ENCODE results near the gene HSF2.

The HSF2 gene

DNA sequence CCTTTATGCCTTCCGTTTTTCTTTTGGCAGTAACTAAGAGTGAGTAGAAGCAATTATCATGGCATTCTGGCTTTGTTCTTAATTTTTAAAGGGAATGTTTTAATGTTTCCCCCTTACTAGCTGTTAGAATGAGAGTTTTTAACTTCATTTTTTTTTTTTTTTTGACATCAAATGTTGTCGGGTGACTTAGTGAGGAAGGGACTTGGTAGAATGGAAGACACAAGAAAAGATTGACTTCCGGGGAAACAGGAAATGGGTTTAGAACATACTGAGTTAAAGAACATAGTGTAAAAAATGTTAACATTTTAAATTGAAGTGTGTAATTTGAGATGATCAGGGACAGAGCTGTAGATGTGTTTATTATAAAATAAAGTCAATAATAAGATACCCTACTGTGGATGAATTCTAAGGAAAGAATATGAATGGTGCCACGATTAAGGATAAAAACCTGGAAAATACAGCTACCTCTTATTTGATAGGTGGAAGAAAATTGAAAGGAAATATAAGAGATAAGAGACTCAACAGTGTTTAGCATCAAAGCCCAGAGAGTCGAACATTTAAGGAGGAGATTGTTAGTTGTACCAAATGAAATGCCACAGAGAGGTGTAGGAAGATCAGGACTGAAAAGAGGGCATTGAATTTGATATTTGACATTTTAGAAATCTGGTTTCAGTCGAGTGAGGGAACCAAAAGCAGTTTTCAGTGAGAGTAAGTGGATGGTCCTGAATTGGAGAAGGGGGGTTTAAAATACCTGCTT is 9.4 kb downstream of the HSF2 start:
- no peak overlapping the region for H3K27ac ChIP-seq (ENCODE audit: insufficient read depth in 1 of 2, low read depth in 1 of 2, low read length in 2 of 2, poor library complexity in 1 of 2, severe bottlenecking in 2 of 2)
- DNase-seq = no peak
- peaks cover 0 to 3% (median 0%) of the 10 kb centered on the region in 5 experiments for H3K9me3 ChIP-seq (ENCODE audit: control extremely low read depth in 1 of 5, control insufficient read depth in 4 of 5, insufficient read depth in 2 of 5, low read depth in 1 of 5, low read length in 4 of 5)
- no peak overlapping the region for H3K4me3 ChIP-seq (ENCODE audit: control insufficient read depth in 1 of 7, extremely low read depth in 1 of 7, insufficient read depth in 4 of 7, low read depth in 2 of 7, low read length in 6 of 7)
- no peaks in the 10 kb centered on the region for H3K27me3 ChIP-seq (replicated peaks in 2 of 5; ENCODE audit: control insufficient read depth in 4 of 5, insufficient read depth in 5 of 5, low read length in 4 of 5)
- 85% methylated on average over 5 of the region's 6 CpGs for WGBS (ENCODE audit: insufficient coverage)
- ChIA-PET CTCF (interaction anchor here (1.1 kb wide), 1 partner anchor 8 kb away, joined by 4 read pairs; no protein-coding TSS in a partner anchor), POLR2A (no interaction called here)
- H3K4me1 ChIP-seq (ENCODE audit: control extremely low read depth in 1 of 4, control insufficient read depth in 4 of 4, insufficient read depth in 4 of 4, low read length in 3 of 4) = peaks cover 0 to 2% (median 0%) of the 10 kb centered on the region in 4 experiments
- H3K36me3 ChIP-seq (ENCODE audit: control insufficient read depth in 4 of 4, insufficient read depth in 4 of 4, low read length in 3 of 4) = peaks cover 2 to 11% (median 7%) of the 10 kb centered on the region in 4 experiments

DNA sequence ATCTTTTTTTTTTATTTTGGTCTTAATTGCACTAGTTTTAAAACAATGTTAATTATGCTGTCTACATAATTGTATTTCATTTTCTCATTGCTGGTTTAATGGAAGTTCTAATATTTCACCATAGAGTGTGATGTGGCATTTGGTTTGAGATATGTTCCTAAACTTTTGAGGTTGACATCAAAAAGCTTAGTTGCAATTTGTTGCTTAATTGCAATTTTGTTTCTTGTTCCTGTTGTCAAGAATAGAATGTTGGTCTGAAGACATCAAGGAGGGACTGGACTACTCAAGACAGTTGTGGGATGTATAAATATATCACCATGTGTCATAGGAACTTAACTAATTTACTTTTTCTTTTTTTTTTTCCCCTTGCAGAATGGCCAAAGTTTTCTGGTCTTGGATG is 12.5 kb downstream of the HSF2 start:
- H3K36me3 ChIP-seq (ENCODE audit: control insufficient read depth in 4 of 4, insufficient read depth in 4 of 4, low read length in 3 of 4) = peaks cover 0 to 23% (median 13%) of the 10 kb centered on the region in 4 experiments
- ChIA-PET POLR2A (interaction anchor here (1.0 kb wide), 1 partner anchor 14 kb away, joined by 4 read pairs; no protein-coding TSS in a partner anchor), CTCF (interaction anchor here (0.7 kb wide), 1 partner anchor 77 kb away, joined by 3 read pairs; no protein-coding TSS in a partner anchor)
- H3K27me3 ChIP-seq (replicated peaks in 2 of 5; ENCODE audit: control insufficient read depth in 4 of 5, insufficient read depth in 5 of 5, low read length in 4 of 5) = no peaks in the 10 kb centered on the region
- no peak overlapping the region for H3K4me3 ChIP-seq (ENCODE audit: control insufficient read depth in 1 of 7, extremely low read depth in 1 of 7, insufficient read depth in 4 of 7, low read depth in 2 of 7, low read length in 6 of 7)
- H3K27ac ChIP-seq (ENCODE audit: insufficient read depth in 1 of 2, low read depth in 1 of 2, low read length in 2 of 2, poor library complexity in 1 of 2, severe bottlenecking in 2 of 2) = no peak overlapping the region
- no peaks in the 10 kb centered on the region for H3K4me1 ChIP-seq (ENCODE audit: control extremely low read depth in 1 of 4, control insufficient read depth in 4 of 4, insufficient read depth in 4 of 4, low read length in 3 of 4)
- no peak for DNase-seq
- peaks cover 0 to 2% (median 0%) of the 10 kb centered on the region in 5 experiments for H3K9me3 ChIP-seq (ENCODE audit: control extremely low read depth in 1 of 5, control insufficient read depth in 4 of 5, insufficient read depth in 2 of 5, low read depth in 1 of 5, low read length in 4 of 5)

DNA sequence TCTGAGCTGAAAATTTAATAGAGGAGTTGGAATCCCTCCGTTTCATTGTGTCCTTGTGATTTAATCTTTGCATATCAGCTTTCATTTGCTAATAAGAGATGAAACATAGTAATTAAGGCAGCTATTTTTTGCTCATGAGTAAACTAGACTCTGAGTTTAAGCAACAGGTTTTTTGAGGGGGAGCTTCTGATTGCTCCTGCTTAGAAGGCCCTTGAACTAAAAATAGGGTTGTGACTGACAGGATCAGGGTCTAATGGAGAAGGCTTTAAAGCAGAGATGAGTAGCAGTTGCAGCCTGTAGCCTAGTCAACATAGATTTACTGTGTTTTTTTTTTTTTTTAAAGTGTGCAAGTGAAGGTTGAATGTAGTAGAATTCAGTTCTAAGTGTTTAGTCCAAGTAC is 17.4 kb downstream of the HSF2 start:
- H3K4me1 ChIP-seq (ENCODE audit: control extremely low read depth in 1 of 4, control insufficient read depth in 4 of 4, insufficient read depth in 4 of 4, low read length in 3 of 4) = no peaks in the 10 kb centered on the region
- no peaks in the 10 kb centered on the region for H3K27me3 ChIP-seq (replicated peaks in 2 of 5; ENCODE audit: control insufficient read depth in 4 of 5, insufficient read depth in 5 of 5, low read length in 4 of 5)
- WGBS (ENCODE audit: insufficient coverage) = no CpG with 5 or more reads among the region's 1 CpG
- peaks cover 0 to 58% (median 18%) of the 10 kb centered on the region in 4 experiments for H3K36me3 ChIP-seq (ENCODE audit: control insufficient read depth in 4 of 4, insufficient read depth in 4 of 4, low read length in 3 of 4)
- DNase-seq = no peak
- ChIA-PET CTCF (interaction anchor here (1.1 to 1.5 kb wide), 3 partner anchors 8 to 32 kb away, joined by 3 to 5 read pairs (median 4); no protein-coding TSS in a partner anchor), POLR2A (no interaction called here)
- H3K4me3 ChIP-seq (ENCODE audit: control insufficient read depth in 1 of 7, extremely low read depth in 1 of 7, insufficient read depth in 4 of 7, low read depth in 2 of 7, low read length in 6 of 7) = no peak overlapping the region
- H3K9me3 ChIP-seq (ENCODE audit: control extremely low read depth in 1 of 5, control insufficient read depth in 4 of 5, insufficient read depth in 2 of 5, low read depth in 1 of 5, low read length in 4 of 5) = no peaks in the 10 kb centered on the region
- no peak overlapping the region for H3K27ac ChIP-seq (ENCODE audit: insufficient read depth in 1 of 2, low read depth in 1 of 2, low read length in 2 of 2, poor library complexity in 1 of 2, severe bottlenecking in 2 of 2)

DNA sequence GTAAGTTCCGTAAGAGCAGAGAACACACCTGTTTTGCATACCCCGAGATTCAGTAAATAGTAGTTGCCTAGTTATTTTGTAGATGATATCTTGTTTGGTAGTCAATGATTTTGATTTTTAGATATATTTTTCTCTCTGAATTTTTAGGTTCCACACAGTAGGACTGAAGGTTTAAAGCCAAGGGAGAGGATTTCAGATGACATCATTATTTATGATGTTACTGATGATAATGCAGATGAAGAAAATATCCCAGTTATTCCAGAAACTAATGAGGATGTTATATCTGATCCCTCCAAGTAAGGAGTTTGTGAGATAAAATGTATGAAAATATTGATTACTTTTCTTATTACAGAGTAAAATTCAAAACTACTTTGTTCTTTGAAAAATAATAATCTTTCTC is 22.6 kb downstream of the HSF2 start:
- Histone ChIP-seq H3K4me1 (ENCODE audit: control extremely low read depth in 1 of 4, control insufficient read depth in 4 of 4, insufficient read depth in 4 of 4, low read length in 3 of 4) (no peaks in the 10 kb centered on the region), H3K27ac (ENCODE audit: insufficient read depth in 1 of 2, low read depth in 1 of 2, low read length in 2 of 2, poor library complexity in 1 of 2, severe bottlenecking in 2 of 2) (no peak overlapping the region), H3K27me3 (replicated peaks in 2 of 5; ENCODE audit: control insufficient read depth in 4 of 5, insufficient read depth in 5 of 5, low read length in 4 of 5) (no peaks in the 10 kb centered on the region), H3K4me3 (ENCODE audit: control insufficient read depth in 1 of 7, extremely low read depth in 1 of 7, insufficient read depth in 4 of 7, low read depth in 2 of 7, low read length in 6 of 7) (no peak overlapping the region), H3K9me3 (ENCODE audit: control extremely low read depth in 1 of 5, control insufficient read depth in 4 of 5, insufficient read depth in 2 of 5, low read depth in 1 of 5, low read length in 4 of 5) (no peaks in the 10 kb centered on the region), H3K36me3 (ENCODE audit: control insufficient read depth in 4 of 4, insufficient read depth in 4 of 4, low read length in 3 of 4) (peaks cover 4 to 72% (median 20%) of the 10 kb centered on the region in 4 experiments)
- ChIA-PET CTCF (interaction anchor here (0.9 to 1.5 kb wide), 2 partner anchors 14 to 18 kb away, joined by 3 read pairs; no protein-coding TSS in a partner anchor), POLR2A (no interaction called here)
- no peak for DNase-seq
- 100% methylated on average over 1 of the region's 2 CpGs for WGBS (ENCODE audit: insufficient coverage)

DNA sequence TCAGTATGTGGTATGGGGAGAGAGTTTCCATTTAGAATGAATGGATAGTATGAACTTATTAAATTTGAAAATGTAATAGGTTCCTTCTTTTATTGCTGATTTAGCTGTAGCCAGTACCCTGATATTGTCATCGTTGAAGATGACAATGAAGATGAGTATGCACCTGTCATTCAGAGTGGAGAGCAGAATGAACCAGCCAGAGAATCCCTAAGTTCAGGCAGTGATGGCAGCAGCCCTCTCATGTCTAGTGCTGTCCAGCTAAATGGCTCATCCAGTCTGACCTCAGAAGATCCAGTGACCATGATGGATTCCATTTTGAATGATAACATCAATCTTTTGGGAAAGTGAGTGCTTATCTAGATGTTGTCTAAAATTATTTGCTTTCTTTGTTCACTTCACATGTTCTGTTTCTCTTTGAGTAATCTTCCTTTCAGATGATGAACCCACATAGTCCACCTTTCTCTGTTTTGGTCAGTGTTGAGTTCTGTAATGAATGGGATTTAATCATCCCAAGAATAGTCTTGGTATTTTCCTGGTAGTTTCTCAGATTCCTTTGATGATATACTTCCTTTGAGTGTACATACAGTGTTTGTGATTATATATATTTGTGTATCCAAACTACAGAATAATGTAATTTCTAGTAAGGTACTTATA is 23.3 kb downstream of the HSF2 start:
- POLR2A ChIA-PET = no interaction called here

DNA sequence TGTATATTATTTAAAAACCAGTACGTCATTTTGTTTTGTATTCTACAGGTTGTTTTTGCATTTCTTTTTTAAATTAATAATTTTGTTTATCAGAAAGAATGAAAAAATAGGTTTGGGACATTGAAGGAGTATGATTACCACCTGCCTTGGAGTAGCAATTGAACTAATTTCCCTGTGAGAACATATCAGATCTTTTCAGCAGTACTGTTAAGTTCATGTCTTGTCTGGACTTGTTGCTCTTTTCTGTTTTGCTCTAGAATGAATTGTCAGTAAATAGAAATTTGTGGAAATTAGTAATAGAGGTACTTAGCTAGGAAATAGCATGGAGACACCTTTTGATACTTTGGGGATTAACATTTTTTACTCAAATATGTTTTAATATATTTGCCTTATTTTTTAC is 24.3 kb downstream of the HSF2 start:
- H3K27me3 ChIP-seq (replicated peaks in 2 of 5; ENCODE audit: control insufficient read depth in 4 of 5, insufficient read depth in 5 of 5, low read length in 4 of 5) = no peaks in the 10 kb centered on the region
- H3K27ac ChIP-seq (ENCODE audit: insufficient read depth in 1 of 2, low read depth in 1 of 2, low read length in 2 of 2, poor library complexity in 1 of 2, severe bottlenecking in 2 of 2) = no peak overlapping the region
- no CpG with 5 or more reads among the region's 1 CpG for WGBS (ENCODE audit: insufficient coverage)
- ChIA-PET CTCF (no interaction called here), POLR2A (no interaction called here)
- no peaks in the 10 kb centered on the region for H3K9me3 ChIP-seq (ENCODE audit: control extremely low read depth in 1 of 5, control insufficient read depth in 4 of 5, insufficient read depth in 2 of 5, low read depth in 1 of 5, low read length in 4 of 5)
- H3K4me1 ChIP-seq (ENCODE audit: control extremely low read depth in 1 of 4, control insufficient read depth in 4 of 4, insufficient read depth in 4 of 4, low read length in 3 of 4) = no peaks in the 10 kb centered on the region
- H3K4me3 ChIP-seq (ENCODE audit: control insufficient read depth in 1 of 7, extremely low read depth in 1 of 7, insufficient read depth in 4 of 7, low read depth in 2 of 7, low read length in 6 of 7) = no peak overlapping the region
- no peak for DNase-seq
- peaks cover 4 to 61% (median 22%) of the 10 kb centered on the region in 4 experiments for H3K36me3 ChIP-seq (ENCODE audit: control insufficient read depth in 4 of 4, insufficient read depth in 4 of 4, low read length in 3 of 4)

More for the DNA sequence above, 23.3 kb downstream of the HSF2 start:
- Histone ChIP-seq H3K27ac (ENCODE audit: insufficient read depth in 1 of 2, low read depth in 1 of 2, low read length in 2 of 2, poor library complexity in 1 of 2, severe bottlenecking in 2 of 2) (no peak overlapping the region), H3K4me3 (ENCODE audit: control insufficient read depth in 1 of 7, extremely low read depth in 1 of 7, insufficient read depth in 4 of 7, low read depth in 2 of 7, low read length in 6 of 7) (no peak overlapping the region), H3K4me1 (ENCODE audit: control extremely low read depth in 1 of 4, control insufficient read depth in 4 of 4, insufficient read depth in 4 of 4, low read length in 3 of 4) (no peaks in the 10 kb centered on the region), H3K36me3 (ENCODE audit: control insufficient read depth in 4 of 4, insufficient read depth in 4 of 4, low read length in 3 of 4) (peaks cover 4 to 69% (median 21%) of the 10 kb centered on the region in 4 experiments), H3K27me3 (replicated peaks in 2 of 5; ENCODE audit: control insufficient read depth in 4 of 5, insufficient read depth in 5 of 5, low read length in 4 of 5) (no peaks in the 10 kb centered on the region), H3K9me3 (ENCODE audit: control extremely low read depth in 1 of 5, control insufficient read depth in 4 of 5, insufficient read depth in 2 of 5, low read depth in 1 of 5, low read length in 4 of 5) (no peaks in the 10 kb centered on the region)
- WGBS (ENCODE audit: insufficient coverage) = 100% methylated on average over 1 of the region's 1 CpG
- CTCF ChIA-PET = interaction anchor here (1.5 kb wide), 1 partner anchor 13 kb away, joined by 3 read pairs; no protein-coding TSS in a partner anchor
- no peak for DNase-seq

DNA sequence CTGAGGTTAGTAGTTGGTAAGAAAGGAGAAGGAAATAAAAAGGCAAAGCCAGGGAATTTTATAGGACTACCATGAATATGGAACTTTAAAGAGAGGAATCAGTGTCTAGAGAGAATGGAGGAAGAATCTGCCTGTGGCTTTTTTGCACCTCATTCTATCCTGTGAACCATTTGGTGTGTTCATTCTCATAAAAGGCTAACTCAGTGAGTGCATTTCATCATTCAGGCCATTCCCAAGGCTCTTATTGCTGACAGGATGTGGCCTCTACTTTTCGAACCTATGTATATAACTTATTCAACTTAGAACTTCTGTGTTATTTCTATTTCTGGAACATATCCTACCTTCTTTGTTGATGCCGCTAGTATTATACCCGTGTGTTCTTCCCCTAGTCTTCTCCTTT is 27.1 kb downstream of the HSF2 start:
- CTCF ChIA-PET = interaction anchor here (1.0 kb wide), 1 partner anchor 46 kb away, joined by 3 read pairs; no protein-coding TSS in a partner anchor
- 100% methylated on average over 3 of the region's 3 CpGs for WGBS (ENCODE audit: insufficient coverage)
- POLR2A ChIA-PET = no interaction called here
- no peaks in the 10 kb centered on the region for H3K27me3 ChIP-seq (replicated peaks in 2 of 5; ENCODE audit: control insufficient read depth in 4 of 5, insufficient read depth in 5 of 5, low read length in 4 of 5)
- no peak overlapping the region for H3K4me3 ChIP-seq (ENCODE audit: control insufficient read depth in 1 of 7, extremely low read depth in 1 of 7, insufficient read depth in 4 of 7, low read depth in 2 of 7, low read length in 6 of 7)
- H3K36me3 ChIP-seq (ENCODE audit: control insufficient read depth in 4 of 4, insufficient read depth in 4 of 4, low read length in 3 of 4) = peaks cover 4 to 52% (median 23%) of the 10 kb centered on the region in 4 experiments
- H3K4me1 ChIP-seq (ENCODE audit: control extremely low read depth in 1 of 4, control insufficient read depth in 4 of 4, insufficient read depth in 4 of 4, low read length in 3 of 4) = no peaks in the 10 kb centered on the region
- H3K27ac ChIP-seq (ENCODE audit: insufficient read depth in 1 of 2, low read depth in 1 of 2, low read length in 2 of 2, poor library complexity in 1 of 2, severe bottlenecking in 2 of 2) = no peak overlapping the region
- H3K9me3 ChIP-seq (ENCODE audit: control extremely low read depth in 1 of 5, control insufficient read depth in 4 of 5, insufficient read depth in 2 of 5, low read depth in 1 of 5, low read length in 4 of 5) = no peaks in the 10 kb centered on the region
- no peak for DNase-seq

Measured in common myeloid progenitor, CD34-positive (primary cell).